RKO (cell line): Measurements from ENCODE around the gene TGFBR3.

ENCODE experiments used
- DNase-seq: peaks from one replicate; pipeline ENCODE4 v3.0.0-alpha.2; 2016; ENCODE audit warnings: low spot score

TGFBR3 gene

DNA sequence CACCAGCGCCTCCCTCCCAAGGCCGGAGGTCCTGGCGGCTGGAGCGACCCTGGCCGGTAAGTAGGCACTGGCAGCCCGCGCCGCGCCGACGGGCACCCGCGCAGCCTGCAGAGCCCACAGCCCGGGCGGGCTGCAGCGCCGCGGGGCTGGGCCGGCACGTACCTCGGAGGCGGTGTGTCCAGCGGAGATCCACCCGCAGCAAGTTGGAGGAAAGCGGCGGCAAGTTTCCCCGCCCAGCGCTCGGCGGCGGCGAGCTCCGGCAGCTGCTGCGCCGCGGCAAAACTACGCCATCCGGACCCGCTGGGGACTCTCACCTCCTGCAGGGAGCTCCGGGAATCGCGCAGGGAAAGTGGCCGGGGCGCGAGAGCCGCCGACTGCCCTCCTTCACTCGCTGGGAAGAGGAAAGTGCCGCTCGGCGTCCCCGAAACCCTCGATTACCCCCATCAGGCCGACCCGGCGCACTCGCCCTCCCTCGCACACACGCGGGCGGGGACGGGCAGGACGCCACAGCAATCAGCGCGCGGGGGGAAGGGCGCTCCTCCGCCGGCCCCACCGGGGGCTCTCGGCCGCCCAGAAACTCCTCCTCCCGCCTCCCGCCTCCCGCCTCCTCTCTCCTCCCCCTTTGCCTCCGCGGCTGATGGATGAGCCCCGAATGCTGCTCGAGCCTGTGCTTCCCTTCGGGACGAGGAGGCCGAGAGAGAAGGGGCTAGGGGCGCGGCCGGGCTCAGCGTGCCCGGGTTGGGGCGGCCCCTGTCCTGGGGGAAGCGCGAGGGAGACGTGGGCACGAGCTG is at the start of gene TGFBR3:
Gene TGFBR3 (minus strand): TSS at position 436 of the 791 bp plus-strand sequence. CDS start 24,620 bp downstream, outside the sequence.
- DNase-seq, result peak; percentile 82

- no peak for DNase-seq
Observed at GRCh38 chr1:91929250-91929649, 43.3 kb upstream of the TGFBR3 start.

- no peak for DNase-seq
Observed at GRCh38 chr1:91928026-91928425, 42.1 kb upstream of the TGFBR3 start.

- DNase-seq, result no peak
Observed at GRCh38 chr1:91925644-91926435, 39.9 kb upstream of the TGFBR3 start.

- no peak for DNase-seq
Observed at GRCh38 chr1:91924146-91924545, 38.2 kb upstream of the TGFBR3 start.

DNA sequence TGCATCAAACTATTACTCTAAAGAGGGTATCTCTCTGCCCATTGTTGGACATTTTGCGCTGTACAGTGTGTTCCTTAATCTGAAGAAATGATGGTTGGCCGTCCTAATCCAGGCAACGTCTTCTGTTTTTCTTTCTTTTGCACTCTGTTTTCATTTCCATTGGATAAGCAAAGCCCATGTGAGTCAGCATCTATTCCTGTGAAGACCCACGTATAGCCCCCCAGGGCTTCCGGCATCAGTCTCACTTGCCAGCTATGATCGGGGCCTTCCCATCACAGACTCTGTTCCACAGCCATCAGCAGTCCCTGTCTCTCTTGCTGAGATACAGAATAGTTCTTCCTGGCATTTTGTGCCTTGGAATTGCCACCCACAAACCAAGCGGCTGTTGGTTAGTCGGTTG is 34.0 kb upstream of the TGFBR3 start:
- no peak for DNase-seq

GRCh38 chr1:91916811-91917460 is 31.0 kb upstream of the TGFBR3 start:
- DNase-seq, result no peak

GRCh38 chr1:91916046-91916445 is 30.1 kb upstream of the TGFBR3 start:
- no peak for DNase-seq

DNA sequence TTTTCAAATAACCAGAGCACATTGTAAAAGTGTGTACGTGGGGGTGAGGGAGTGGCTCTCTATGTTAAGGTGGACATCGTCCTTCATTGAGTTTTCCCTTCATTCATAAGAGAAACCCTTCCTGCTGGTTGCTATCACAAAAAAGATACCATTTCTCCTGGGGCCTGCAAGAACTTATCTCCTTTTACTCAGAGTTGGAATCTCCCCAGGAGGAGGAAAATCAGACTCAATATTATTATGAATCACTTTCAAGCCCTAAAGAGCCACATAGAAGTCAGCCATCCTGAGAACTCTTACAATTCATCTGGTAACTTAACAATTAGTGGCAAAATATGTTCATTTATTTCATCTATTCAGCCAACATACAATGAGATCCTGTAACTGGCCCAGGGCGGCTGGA is 27.1 kb upstream of the TGFBR3 start:
- no peak for DNase-seq

GRCh38 chr1:91912266-91912665 is 26.3 kb upstream of the TGFBR3 start:
- no peak for DNase-seq

- DNase-seq, result no peak
Observed at GRCh38 chr1:91901231-91901630, 15.3 kb upstream of the TGFBR3 start.

DNA sequence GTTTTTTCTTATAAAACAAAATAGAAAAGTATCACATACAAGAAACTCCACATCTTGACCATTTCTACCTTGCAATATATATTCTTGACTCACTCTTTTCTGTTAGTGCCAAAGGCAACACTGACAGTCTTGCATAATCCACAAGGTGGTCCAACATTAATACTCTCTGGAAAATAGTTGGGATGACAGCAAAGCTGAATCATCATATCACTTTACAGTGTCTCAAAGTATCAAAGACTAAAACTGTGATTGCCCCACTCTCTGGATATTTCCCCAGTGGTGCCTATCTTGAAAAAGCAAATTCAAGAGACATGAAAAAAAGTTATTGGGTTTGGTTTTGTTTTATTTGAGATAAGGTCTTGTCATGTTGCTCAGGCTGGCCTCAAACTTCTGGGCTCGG is 14.6 kb upstream of the TGFBR3 start:
- DNase-seq, result no peak

DNA sequence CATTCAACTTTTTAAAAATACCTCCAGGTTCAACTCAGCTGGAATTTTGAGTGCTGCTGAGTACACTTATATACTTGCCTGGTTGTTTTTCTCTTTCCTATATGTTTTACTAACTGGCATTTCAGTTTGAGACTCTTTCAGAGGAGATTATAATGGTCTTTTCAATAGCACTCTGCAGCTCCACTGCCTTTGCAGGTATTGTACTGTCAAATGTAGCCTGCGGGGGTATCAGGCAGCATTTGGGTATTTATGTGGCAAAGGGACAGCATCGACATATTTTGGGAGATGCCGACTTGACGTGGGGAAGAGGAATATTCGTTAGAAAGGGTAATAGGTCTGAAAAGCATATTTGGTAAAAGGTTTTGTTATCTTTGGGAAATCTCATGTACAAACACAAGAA is 11.1 kb upstream of the TGFBR3 start:
- no peak for DNase-seq

DNA sequence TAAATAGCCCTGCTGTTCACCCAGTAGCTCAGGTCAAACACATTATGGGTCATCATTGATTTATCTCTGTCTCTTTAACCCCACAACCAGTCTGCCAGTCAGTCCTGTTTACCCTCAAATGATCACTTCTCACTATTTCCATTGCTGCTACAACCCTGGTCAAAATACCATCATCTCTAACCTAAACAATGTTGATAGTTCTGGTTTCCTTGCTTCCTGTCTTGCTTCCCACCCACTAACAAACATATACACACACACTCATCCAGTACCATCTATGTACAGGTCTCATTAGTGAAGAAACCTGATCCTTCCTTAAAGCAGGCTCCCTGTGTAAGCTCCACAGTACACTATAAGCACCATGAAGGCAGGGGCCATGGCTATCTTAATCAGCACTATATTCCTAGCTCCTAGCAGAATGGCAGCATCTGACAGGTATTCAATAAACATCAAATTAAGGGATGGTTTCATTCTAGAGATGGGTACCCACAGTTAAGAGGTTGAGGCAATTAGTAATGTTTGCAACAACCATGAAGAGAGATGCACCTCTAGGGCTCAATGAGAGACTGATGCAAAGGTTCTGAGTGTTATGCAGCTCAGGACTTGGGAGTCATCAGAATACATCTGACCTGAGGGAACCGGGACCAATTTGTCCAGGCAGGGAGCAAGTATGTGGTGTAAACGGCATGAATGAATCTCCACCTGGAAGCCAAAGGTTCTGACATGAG is 10.0 kb upstream of the TGFBR3 start:
- no peak for DNase-seq

DNA sequence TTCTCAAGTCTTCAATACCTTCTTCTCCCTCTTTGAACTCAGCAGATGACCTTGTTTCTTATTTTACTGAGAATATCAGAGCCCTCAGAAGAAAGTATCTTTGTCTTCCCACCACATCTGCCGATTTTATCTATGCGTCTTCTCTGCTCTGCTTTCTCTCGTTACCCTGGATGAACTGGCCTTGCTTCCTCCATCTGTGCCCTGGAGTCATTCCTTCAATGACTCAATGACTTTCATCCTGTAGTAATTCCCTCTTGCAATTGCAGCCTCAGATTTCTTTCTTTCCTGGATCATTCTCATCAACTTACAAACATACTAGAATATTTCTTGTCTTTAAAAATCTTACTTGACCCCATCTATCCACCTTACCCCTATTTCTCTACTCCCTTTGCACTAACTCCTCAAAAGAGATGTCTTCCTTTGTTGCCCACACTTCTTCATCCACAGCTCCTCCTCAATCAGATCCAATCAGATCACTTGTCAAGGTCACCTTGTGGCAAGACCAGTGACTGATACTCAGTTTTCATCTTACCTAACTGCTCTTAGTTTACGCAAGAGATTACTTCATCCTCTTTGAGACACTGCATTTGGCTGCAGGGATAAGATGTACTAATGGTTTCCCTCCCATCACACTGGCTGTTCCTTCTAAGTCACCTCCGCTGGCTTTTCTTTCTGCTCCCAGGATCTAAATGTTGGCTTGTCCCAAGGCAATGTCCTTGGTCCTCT is 8.2 kb upstream of the TGFBR3 start:
- DNase-seq, result no peak

- DNase-seq, result no peak
Observed at GRCh38 chr1:91891969-91892368, 6.0 kb upstream of the TGFBR3 start.

DNA sequence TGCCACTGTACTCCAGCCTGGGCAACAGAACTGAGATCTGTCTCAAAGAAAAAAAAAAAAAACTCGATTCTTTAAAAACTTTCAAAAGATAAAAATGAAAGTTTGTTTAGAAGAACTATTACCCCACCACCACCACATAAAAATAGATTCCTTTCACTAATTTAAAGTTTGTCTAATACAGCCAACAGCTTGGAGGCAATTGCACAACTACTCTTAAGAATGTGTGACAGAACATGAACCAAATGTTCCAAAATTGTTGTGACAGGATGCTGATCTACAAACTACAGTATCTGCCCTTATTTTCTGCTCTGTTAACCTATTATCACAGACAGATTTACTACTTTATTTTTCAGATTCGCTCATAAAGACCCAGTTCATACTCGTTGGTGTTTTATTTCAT is 5.5 kb upstream of the TGFBR3 start:
- DNase-seq, result no peak

DNA sequence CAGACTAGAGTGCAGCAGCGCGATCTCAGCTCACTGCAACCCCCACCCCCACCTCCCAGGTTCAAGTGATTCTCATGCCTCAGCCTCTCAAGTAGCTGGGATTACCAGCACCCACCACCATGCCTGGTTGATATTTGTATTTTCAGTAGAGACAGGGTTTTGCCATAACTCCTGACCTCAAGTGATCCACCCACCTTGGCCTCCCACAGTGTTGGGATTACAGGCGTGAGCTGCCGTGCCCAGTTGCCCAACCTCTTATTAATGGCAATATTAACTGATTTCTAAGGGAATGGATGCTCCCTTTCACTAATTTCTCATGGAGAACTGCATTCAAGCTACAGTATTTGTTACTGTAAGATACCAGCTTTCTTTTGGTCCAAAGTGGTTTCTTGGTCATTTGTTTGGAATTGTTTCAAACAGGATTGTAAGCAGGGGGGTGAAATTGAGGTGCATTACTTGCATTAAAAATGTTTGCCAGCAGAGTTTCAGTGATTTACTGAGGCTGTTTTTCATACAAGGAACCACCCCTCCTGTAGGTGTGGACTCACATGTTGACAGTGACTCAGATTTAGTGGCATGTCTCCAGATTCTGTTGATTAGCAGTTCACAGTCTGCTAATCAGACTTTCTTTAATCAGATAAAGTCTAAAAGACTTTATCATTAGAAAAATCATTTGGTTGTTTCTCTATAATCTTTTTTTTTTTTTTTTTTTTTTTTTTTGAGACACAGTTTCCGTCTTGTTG is 3.9 kb upstream of the TGFBR3 start:
- peak; percentile 68 for DNase-seq

DNA sequence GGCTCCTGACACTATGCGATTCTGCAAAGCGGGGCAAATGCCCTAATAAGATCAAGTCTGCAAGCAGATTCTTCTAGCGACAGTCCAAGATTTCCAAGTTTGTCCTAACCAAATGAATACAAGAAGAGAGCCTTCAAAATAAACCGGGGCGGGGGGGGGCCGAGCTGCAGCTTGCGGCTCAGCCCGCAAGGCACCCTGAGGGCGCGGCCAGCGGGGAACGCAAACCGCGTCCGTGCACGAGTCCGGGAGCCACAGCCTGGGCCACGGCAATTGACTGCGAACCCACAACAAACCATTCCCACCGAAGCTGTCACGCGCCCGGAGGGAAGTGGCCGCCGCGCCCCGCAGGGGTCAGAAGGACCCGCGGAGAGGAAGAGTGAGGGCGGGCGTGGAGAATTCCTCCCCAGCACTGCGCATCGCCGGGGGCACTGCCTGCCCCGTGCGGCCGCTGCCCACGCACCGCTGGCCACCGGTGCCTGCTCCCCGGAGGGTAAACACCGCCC is 687 bp downstream of the TGFBR3 start:
- no peak for DNase-seq

- DNase-seq, result no peak
Observed at GRCh38 chr1:91884459-91885212, 1.3 kb downstream of the TGFBR3 start.
